Thyroid gland (tissue), 4 donors: ENCODE data around the gene ECSIT.

Experiments
- CTCF ChIP-seq, 6 experiments: fragments of 200-600 bp in 3 of 6; fragments of 450-650 bp in 3 of 6; sonication (generic) in 3 of 6; IDR thresholded peaks; one replicate each; pipeline ENCODE4 v1.5.1; 2016 to 2019; ENCODE audit warnings: antibody characterized with exemption in 6 of 6, mild to moderate bottlenecking in 2 of 6, inconsistent platforms in 1 of 6, moderate library complexity in 1 of 6
- POLR2A ChIP-seq, 2 donors: fragments of 450-650 bp; IDR thresholded peaks; one replicate each; pipeline ENCODE4 v1.6.1; 2017; ENCODE audit warnings: antibody characterized with exemption in 2 of 2, mild to moderate bottlenecking in 2 of 2, moderate library complexity in 1 of 2

DNA sequence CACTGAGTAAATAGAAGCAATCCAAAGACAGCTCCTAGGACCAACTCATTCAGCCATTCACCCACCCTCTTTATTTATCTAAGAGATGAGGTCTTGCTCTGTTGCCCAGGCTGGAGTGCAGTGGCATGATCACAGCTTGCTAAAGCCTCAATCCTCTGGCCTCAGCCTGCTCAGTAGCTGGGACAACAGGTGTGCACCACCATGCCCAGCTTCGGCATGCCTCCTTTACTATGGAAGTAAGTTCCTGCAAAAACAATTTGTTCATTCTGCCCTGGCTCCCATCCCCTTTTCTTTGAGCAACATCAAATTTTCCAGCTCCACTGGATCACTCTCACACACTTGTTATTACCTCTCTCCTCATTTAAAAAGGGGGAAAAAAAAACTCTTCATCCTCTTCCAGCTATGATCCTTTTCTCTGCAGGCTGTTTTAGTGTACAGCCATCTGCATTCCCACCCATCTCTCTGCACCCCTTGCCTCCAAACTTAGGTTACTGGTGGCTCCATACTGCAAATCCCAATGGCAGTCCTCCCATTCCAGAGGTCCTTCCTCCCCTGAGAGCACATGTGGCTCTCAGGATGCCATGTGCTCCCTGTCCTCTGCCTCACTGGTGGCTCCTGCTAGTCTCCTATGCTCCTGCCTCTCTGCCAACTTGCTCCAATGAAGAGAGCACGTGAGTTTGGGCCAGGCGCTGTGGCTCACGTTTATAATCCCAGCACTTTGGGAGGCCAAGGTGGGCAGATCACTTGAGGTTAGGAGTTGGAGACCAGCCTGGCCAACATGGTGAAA is 27.9 kb upstream of the ECSIT start:
- TF ChIP-seq POLR2A (IDR thresholded peaks at IDR 0.05) (no peak), CTCF (IDR thresholded peaks at IDR 0.05) (no peak)
